Measurements from ENCODE around the gene MYH16.
"Not testable (repeated sequence)": the region's sequence is repeated elsewhere in the genome, so short reads cannot be mapped to it uniquely, and the experiment has no call there.

MYH16 gene

DNA sequence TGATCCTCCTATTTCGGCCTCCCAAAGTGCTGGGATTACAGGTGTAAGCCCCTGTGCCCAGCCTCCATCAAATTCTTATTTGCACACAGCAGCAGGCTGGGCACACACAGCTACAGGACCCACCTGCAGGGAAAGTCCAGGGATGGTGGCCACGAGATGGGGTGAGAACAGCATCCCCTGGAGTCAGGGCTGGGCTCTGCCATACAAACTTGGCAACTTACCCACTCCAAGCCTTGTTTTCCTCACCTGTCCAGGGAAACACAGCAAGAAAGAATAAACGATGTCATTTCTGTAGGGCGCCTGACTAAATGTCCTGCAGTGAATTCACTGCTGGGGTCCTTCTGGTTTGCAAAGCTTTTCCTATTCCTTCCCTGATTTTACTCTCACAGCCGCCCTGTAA is 5.5 kb downstream of the MYH16 start:
- Histone ChIP-seq H3K9me3 (ENCODE audit: insufficient read depth, low read depth, low read length) (no peaks in the 10 kb centered on the region), H3K9ac (ENCODE audit: low read length) (no peak overlapping the region), H3K4me1 (ENCODE audit: control insufficient read depth in 1 of 2, insufficient read depth in 2 of 2, low read length in 2 of 2) (peaks cover 4 to 6% of the 10 kb centered on the region in 2 experiments), H3K79me1 (ENCODE audit: low read length) (no peaks in the 10 kb centered on the region), H4K12ac (ENCODE audit: low read depth, low read length) (no peak overlapping the region), H3K79me2 (ENCODE audit: control insufficient read depth, insufficient read depth, low read length, poor library complexity) (no peaks in the 10 kb centered on the region), H3K36me3 (ENCODE audit: control insufficient read depth in 1 of 2, insufficient read depth in 2 of 2, low read length in 2 of 2) (no peaks in the 10 kb centered on the region), H3K27me3 (ENCODE audit: insufficient read depth, low read length) (no peaks in the 10 kb centered on the region), H4K8ac (ENCODE audit: low read depth, low read length) (no peak overlapping the region), H2BK120ac (ENCODE audit: insufficient read depth, low read length, poor library complexity) (no peak overlapping the region), H3K4me2 (ENCODE audit: low read length) (no peak overlapping the region), H3K27ac (ENCODE audit: low read depth, low read length) (no peak overlapping the region), H3K18ac (ENCODE audit: low read length) (no peak overlapping the region), H2AK5ac (ENCODE audit: low read length) (no peak overlapping the region), H3K4ac (ENCODE audit: low read depth, low read length) (no peak overlapping the region), H2BK12ac (ENCODE audit: low read length) (no peak overlapping the region), H3K23ac (ENCODE audit: low read length) (no peak overlapping the region), H2BK5ac (ENCODE audit: low read depth, low read length, poor library complexity) (no peak overlapping the region), H3K14ac (ENCODE audit: low read length) (no peak overlapping the region), H2AFZ (ENCODE audit: insufficient read depth, low read length, poor library complexity) (no peak overlapping the region), H3K4me3 (ENCODE audit: low read depth, low read length) (no peak overlapping the region), H4K91ac (ENCODE audit: low read depth, low read length) (no peak overlapping the region)
- WGBS (ENCODE audit: extremely low coverage, insufficient coverage, insufficient read length), result no CpG with 5 or more reads among the region's 5 CpGs
- DNase-seq, result no peak

DNA sequence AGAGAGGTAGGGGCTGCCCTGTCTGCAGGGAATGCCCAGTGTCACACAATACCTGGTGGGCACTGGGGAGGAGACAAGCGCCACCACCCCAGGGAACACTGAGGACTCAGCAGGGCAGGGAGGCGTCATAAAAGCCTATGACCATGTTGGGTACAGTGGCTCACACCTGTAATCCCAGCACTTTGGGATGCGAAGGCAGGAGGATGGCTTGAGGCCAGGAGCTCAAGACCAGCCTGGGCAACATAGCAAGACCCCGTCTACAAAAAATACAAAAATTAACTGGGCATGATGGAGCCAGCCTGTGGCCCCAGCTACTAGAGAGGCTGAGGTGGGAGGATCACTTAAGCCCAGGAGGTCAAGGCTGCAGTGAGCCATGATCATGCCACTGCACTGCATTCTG is 11.5 kb downstream of the MYH16 start:
- H3K79me2 ChIP-seq (ENCODE audit: control insufficient read depth, insufficient read depth, low read length, poor library complexity); H3K14ac ChIP-seq (ENCODE audit: low read length); H3K4ac ChIP-seq (ENCODE audit: low read depth, low read length); H3K27ac ChIP-seq (ENCODE audit: low read depth, low read length); H4K12ac ChIP-seq (ENCODE audit: low read depth, low read length); H4K8ac ChIP-seq (ENCODE audit: low read depth, low read length); H3K9ac ChIP-seq (ENCODE audit: low read length); H2BK12ac ChIP-seq (ENCODE audit: low read length); H3K79me1 ChIP-seq (ENCODE audit: low read length); H3K4me3 ChIP-seq (ENCODE audit: low read depth, low read length); H2AK5ac ChIP-seq (ENCODE audit: low read length); H3K23ac ChIP-seq (ENCODE audit: low read length); H3K36me3 ChIP-seq (ENCODE audit: control insufficient read depth in 1 of 2, insufficient read depth in 2 of 2, low read length in 2 of 2); H3K4me2 ChIP-seq (ENCODE audit: low read length); H3K4me1 ChIP-seq (ENCODE audit: control insufficient read depth in 1 of 2, insufficient read depth in 2 of 2, low read length in 2 of 2); H2BK120ac ChIP-seq (ENCODE audit: insufficient read depth, low read length, poor library complexity); H4K91ac ChIP-seq (ENCODE audit: low read depth, low read length); H3K18ac ChIP-seq (ENCODE audit: low read length); DNase-seq; H3K27me3 ChIP-seq (ENCODE audit: insufficient read depth, low read length); H2BK5ac ChIP-seq (ENCODE audit: low read depth, low read length, poor library complexity); H2AFZ ChIP-seq (ENCODE audit: insufficient read depth, low read length, poor library complexity); H3K9me3 ChIP-seq (ENCODE audit: insufficient read depth, low read depth, low read length): not testable (repeated sequence)
- no CpG with 5 or more reads among the region's 4 CpGs for WGBS (ENCODE audit: extremely low coverage, insufficient coverage, insufficient read length)

DNA sequence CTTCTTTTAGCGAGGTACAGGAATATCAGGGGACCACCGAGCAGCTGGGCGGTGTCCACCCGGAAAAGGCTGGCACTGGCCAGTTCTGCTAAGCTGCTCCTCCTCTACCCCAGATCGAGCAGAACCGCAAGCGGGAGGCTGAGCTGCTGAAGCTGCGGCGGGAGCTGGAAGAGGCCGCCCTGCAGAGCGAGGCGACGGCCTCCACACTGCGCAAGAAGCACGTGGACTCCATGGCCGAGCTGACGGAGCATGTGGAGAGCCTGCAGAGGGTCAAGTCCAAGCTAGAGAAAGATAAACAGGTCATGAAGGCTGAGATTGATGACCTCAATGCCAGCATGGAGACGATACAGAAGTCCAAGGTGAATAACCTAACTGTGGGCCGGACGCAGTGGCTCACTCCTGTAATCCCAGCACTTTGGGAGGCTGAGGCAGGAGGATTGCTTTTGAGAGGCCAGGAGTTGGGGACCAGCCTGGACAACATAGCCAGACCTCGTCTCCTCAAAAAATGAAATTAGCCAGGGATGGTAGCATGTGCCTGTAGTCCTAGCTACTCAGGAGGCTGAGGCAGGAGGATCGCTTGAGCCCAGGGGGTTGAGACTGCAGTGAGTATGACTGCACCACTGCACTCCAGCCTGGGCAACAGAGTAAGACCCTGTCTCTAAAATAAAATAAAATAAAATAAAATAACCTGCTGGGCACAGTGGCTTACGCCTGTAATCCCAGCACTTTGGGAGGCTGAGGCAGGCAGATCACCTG is 15.3 kb downstream of the MYH16 start:
- WGBS (ENCODE audit: extremely low coverage, insufficient coverage, insufficient read length), result no CpG with 5 or more reads among the region's 23 CpGs
- Histone ChIP-seq H3K4me1 (ENCODE audit: control insufficient read depth in 1 of 2, insufficient read depth in 2 of 2, low read length in 2 of 2) (no peaks in the 10 kb centered on the region), H3K18ac (ENCODE audit: low read length) (no peak overlapping the region), H3K4me2 (ENCODE audit: low read length) (no peak overlapping the region), H3K79me1 (ENCODE audit: low read length) (no peaks in the 10 kb centered on the region), H3K23ac (ENCODE audit: low read length) (no peak overlapping the region), H3K27me3 (ENCODE audit: insufficient read depth, low read length) (no peaks in the 10 kb centered on the region), H4K12ac (ENCODE audit: low read depth, low read length) (no peak overlapping the region), H3K36me3 (ENCODE audit: control insufficient read depth in 1 of 2, insufficient read depth in 2 of 2, low read length in 2 of 2) (no peaks in the 10 kb centered on the region), H3K4ac (ENCODE audit: low read depth, low read length) (no peak overlapping the region), H3K79me2 (ENCODE audit: control insufficient read depth, insufficient read depth, low read length, poor library complexity) (no peaks in the 10 kb centered on the region), H2BK12ac (ENCODE audit: low read length) (no peak overlapping the region), H3K9me3 (ENCODE audit: insufficient read depth, low read depth, low read length) (no peaks in the 10 kb centered on the region), H2AFZ (ENCODE audit: insufficient read depth, low read length, poor library complexity) (no peak overlapping the region), H3K9ac (ENCODE audit: low read length) (no peak overlapping the region), H3K27ac (ENCODE audit: low read depth, low read length) (no peak overlapping the region), H3K4me3 (ENCODE audit: low read depth, low read length) (no peak overlapping the region), H3K14ac (ENCODE audit: low read length) (no peak overlapping the region), H2BK5ac (ENCODE audit: low read depth, low read length, poor library complexity) (no peak overlapping the region), H2BK120ac (ENCODE audit: insufficient read depth, low read length, poor library complexity) (no peak overlapping the region), H2AK5ac (ENCODE audit: low read length) (no peak overlapping the region), H4K8ac (ENCODE audit: low read depth, low read length) (no peak overlapping the region), H4K91ac (ENCODE audit: low read depth, low read length) (no peak overlapping the region)
- DNase-seq, result no peak

DNA sequence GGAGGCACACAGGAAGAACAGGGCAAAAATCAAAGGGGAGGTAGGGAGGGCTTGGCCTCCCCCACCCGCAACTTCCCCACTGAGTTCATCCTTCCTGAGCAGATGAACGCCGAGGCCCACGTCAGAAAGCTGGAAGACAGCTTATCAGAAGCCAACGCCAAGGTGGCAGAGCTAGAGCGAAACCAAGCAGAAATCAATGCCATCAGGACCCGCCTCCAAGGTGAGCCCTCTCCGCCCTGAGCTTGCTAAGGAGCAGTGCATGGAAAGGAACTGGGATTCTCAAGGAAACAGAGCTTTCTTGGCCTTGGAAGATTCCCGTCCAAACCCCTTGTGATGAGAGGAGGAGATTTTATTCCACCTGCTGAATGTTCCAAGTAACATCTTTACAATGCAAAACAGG is 16.5 kb downstream of the MYH16 start:
- DNase-seq, result no peak
- H3K9me3 ChIP-seq (ENCODE audit: insufficient read depth, low read depth, low read length), result no peaks in the 10 kb centered on the region
- H4K12ac ChIP-seq (ENCODE audit: low read depth, low read length), result no peak overlapping the region
- no peak overlapping the region for H3K9ac ChIP-seq (ENCODE audit: low read length)
- H3K4me1 ChIP-seq (ENCODE audit: control insufficient read depth in 1 of 2, insufficient read depth in 2 of 2, low read length in 2 of 2), result no peaks in the 10 kb centered on the region
- no peak overlapping the region for H3K27ac ChIP-seq (ENCODE audit: low read depth, low read length)
- H3K4me3 ChIP-seq (ENCODE audit: low read depth, low read length), result no peak overlapping the region
- no peak overlapping the region for H3K23ac ChIP-seq (ENCODE audit: low read length)
- no peak overlapping the region for H4K91ac ChIP-seq (ENCODE audit: low read depth, low read length)
- no peak overlapping the region for H3K4me2 ChIP-seq (ENCODE audit: low read length)
- WGBS (ENCODE audit: extremely low coverage, insufficient coverage, insufficient read length), result no CpG with 5 or more reads among the region's 9 CpGs
- no peak overlapping the region for H3K18ac ChIP-seq (ENCODE audit: low read length)
- H2BK5ac ChIP-seq (ENCODE audit: low read depth, low read length, poor library complexity), result no peak overlapping the region
- H4K8ac ChIP-seq (ENCODE audit: low read depth, low read length), result no peak overlapping the region
- no peak overlapping the region for H2AK5ac ChIP-seq (ENCODE audit: low read length)
- no peak overlapping the region for H3K14ac ChIP-seq (ENCODE audit: low read length)
- H3K4ac ChIP-seq (ENCODE audit: low read depth, low read length), result no peak overlapping the region
- no peaks in the 10 kb centered on the region for H3K27me3 ChIP-seq (ENCODE audit: insufficient read depth, low read length)
- no peaks in the 10 kb centered on the region for H3K79me1 ChIP-seq (ENCODE audit: low read length)
- H3K36me3 ChIP-seq (ENCODE audit: control insufficient read depth in 1 of 2, insufficient read depth in 2 of 2, low read length in 2 of 2), result no peaks in the 10 kb centered on the region
- H2BK120ac ChIP-seq (ENCODE audit: insufficient read depth, low read length, poor library complexity), result no peak overlapping the region
- no peaks in the 10 kb centered on the region for H3K79me2 ChIP-seq (ENCODE audit: control insufficient read depth, insufficient read depth, low read length, poor library complexity)
- H2BK12ac ChIP-seq (ENCODE audit: low read length), result no peak overlapping the region
- H2AFZ ChIP-seq (ENCODE audit: insufficient read depth, low read length, poor library complexity), result no peak overlapping the region
